Neural progenitor cell (in vitro differentiated cells): ENCODE measurements around the gene EPN1. TPM values are rescaled to one million over a fixed set of nuclear protein-coding genes. Genes with fewer than 3 reads are reported as not detected.
"Not testable (repeated sequence)": the region's sequence is repeated elsewhere in the genome, so short reads cannot be mapped to it uniquely, and the experiment has no call there.

Experiments
- DNase-seq: peaks from one replicate; pipeline ENCODE4 v3.0.0-alpha.2; 2016; ENCODE audit warnings: low spot score
- H2AFZ ChIP-seq: fragments of 200-600 bp; sonication (generic); replicated peaks from 2 replicates; pipeline ENCODE4 v1.6.1; 2016; ENCODE audit warnings: antibody characterized with exemption
- H3F3A ChIP-seq: fragments of 200-600 bp; sonication (generic); 2 replicates; pipeline ENCODE4 v1.6.1; 2016; ENCODE audit warnings: antibody characterized with exemption, low read depth
- H3K27ac ChIP-seq: fragments of 200-600 bp; sonication (generic); 2 replicates; pipeline ENCODE4 v1.5.1; 2016; ENCODE audit warnings: mild to moderate bottlenecking
- H3K27me3 ChIP-seq: fragments of 200-600 bp; sonication (generic); 2 replicates; pipeline ENCODE4 v1.6.1; 2016; ENCODE audit warnings: mild to moderate bottlenecking, moderate library complexity
- H3K36me3 ChIP-seq: fragments of 200-600 bp; sonication (generic); 2 replicates; pipeline ENCODE4 v1.5.1; 2016
- H3K4me1 ChIP-seq: fragments of 200-600 bp; sonication (generic); 2 replicates; pipeline ENCODE4 v1.6.1; 2016; ENCODE audit warnings: mixed run types
- H3K4me2 ChIP-seq: fragments of 200-600 bp; sonication (generic); 2 replicates; pipeline ENCODE4 v1.6.1; 2016
- H3K4me3 ChIP-seq: fragments of 200-600 bp; sonication (generic); 2 replicates; pipeline ENCODE4 v1.5.1; 2016
- H3K79me2 ChIP-seq: fragments of 200-600 bp; sonication (generic); 2 replicates; pipeline ENCODE4 v1.6.1; 2016; ENCODE audit warnings: low read depth
- H3K9ac ChIP-seq: fragments of 200-600 bp; sonication (generic); 2 replicates; pipeline ENCODE4 v1.6.1; 2016
- H3K9me3 ChIP-seq: fragments of 200-600 bp; sonication (generic); 2 replicates; pipeline ENCODE4 v1.5.1; 2016; ENCODE audit warnings: low read depth
- H4K20me1 ChIP-seq: fragments of 200-600 bp; sonication (generic); 2 replicates; pipeline ENCODE4 v1.6.1; 2016; ENCODE audit warnings: low read depth
- H3K27ac Mint-ChIP-seq: 3 replicates; pipeline ENCODE4 v1.8.0; 2021; ENCODE audit warnings: mixed read lengths
- H3K27me3 Mint-ChIP-seq: 2 replicates; pipeline ENCODE4 v1.8.0; 2022; ENCODE audit warnings: low read depth, mild to moderate bottlenecking, inconsistent platforms, moderate library complexity, mixed read lengths; ENCODE audit not compliant: insufficient read depth
- H3K36me3 Mint-ChIP-seq: 3 replicates; pipeline ENCODE4 v1.8.0; 2021; ENCODE audit warnings: mixed read lengths
- H3K4me1 Mint-ChIP-seq: 3 replicates; pipeline ENCODE4 v1.8.0; 2021; ENCODE audit warnings: mixed read lengths
- H3K4me3 Mint-ChIP-seq: 3 replicates; pipeline ENCODE4 v1.8.0; 2021; ENCODE audit warnings: mild to moderate bottlenecking, moderate library complexity, mixed read lengths
- H3K9me3 Mint-ChIP-seq: 3 replicates; pipeline ENCODE4 v1.8.0; 2020; ENCODE audit warnings: mixed read lengths
- EZH2 ChIP-seq: fragments of 200-600 bp; sonication (generic); IDR thresholded peaks from 2 replicates; pipeline ENCODE4 v1.6.1; 2017; ENCODE audit warnings: antibody characterized with exemption, mild to moderate bottlenecking, moderate library complexity
- EZH2phosphoT487 ChIP-seq: fragments of 200-600 bp; sonication (generic); IDR thresholded peaks from 2 replicates; pipeline ENCODE4 v1.6.1; 2017; ENCODE audit warnings: antibody characterized with exemption
- total RNA-seq: library from RNA; depleted of rRNA; stranded (reverse); fragments of >200 nt; gene quantifications from 2 replicates; pipeline ENCODE4 v1.2.3, GENCODE V29; 2015; ENCODE audit warnings: low replicate concordance
- TF ChIP-seq, protein P1 (sequence below): fragments of 200-600 bp; sonication (generic); IDR thresholded peaks from 2 replicates; pipeline ENCODE4 v1.5.1; 2017; ENCODE audit warnings: antibody characterized with exemption, mild to moderate bottlenecking

The EPN1 gene
- total RNA-seq, 1 donor from 2014 or later, result 16.1 TPM

DNA sequence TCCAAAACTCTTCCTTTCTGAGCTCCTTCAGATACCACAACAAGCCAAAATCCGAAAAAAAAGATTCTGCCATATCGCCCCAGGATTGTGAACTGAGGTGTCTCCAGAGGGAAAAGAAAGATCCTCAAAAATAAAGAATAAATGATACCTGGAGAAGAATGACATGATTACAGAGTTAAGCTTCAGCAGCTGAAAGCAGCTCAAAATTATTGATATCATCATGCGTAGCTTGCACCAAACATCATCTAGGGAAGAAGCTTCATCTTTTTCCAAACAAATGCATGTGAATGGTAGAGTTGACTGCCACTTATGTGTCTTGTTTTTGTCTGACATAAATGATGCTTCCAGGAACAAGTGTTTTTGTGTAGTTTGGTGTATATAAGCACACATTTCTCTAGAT, 63.3 kb downstream of the EPN1 start, which contains the start of gene NLRP9:
Gene NLRP9 (minus strand): TSS at position 101 of the 400 bp plus-strand sequence. CDS start 28 bp downstream, at position 73.
- Histone ChIP-seq H3K79me2 (no peaks in the 10 kb centered on the region), H3K27ac (no peak within 1 kb of the TSS), H3K4me2 (no peak within 1 kb of the TSS), H2AFZ (no peak within 1 kb of the TSS), H3K4me3 (no peak within 1 kb of the TSS), H3K4me1 (no peaks in the 10 kb centered on the region), H3K27me3 (no peaks in the 10 kb centered on the region), H4K20me1 (no peaks in the 10 kb centered on the region), H3F3A (no peaks in the 10 kb centered on the region), H3K9ac (no peak within 1 kb of the TSS), H3K9me3 (peaks cover 3% of the 10 kb centered on the region), H3K36me3 (no peaks in the 10 kb centered on the region)
- Mint-ChIP-seq H3K27ac (no peak within 1 kb of the TSS), H3K27me3 (peaks cover 4% of the 10 kb centered on the region), H3K36me3 (no peaks in the 10 kb centered on the region), H3K9me3 (peaks cover 3% of the 10 kb centered on the region), H3K4me1 (no peaks in the 10 kb centered on the region), H3K4me3 (no peak within 1 kb of the TSS)
- TF ChIP-seq, protein P1, sequence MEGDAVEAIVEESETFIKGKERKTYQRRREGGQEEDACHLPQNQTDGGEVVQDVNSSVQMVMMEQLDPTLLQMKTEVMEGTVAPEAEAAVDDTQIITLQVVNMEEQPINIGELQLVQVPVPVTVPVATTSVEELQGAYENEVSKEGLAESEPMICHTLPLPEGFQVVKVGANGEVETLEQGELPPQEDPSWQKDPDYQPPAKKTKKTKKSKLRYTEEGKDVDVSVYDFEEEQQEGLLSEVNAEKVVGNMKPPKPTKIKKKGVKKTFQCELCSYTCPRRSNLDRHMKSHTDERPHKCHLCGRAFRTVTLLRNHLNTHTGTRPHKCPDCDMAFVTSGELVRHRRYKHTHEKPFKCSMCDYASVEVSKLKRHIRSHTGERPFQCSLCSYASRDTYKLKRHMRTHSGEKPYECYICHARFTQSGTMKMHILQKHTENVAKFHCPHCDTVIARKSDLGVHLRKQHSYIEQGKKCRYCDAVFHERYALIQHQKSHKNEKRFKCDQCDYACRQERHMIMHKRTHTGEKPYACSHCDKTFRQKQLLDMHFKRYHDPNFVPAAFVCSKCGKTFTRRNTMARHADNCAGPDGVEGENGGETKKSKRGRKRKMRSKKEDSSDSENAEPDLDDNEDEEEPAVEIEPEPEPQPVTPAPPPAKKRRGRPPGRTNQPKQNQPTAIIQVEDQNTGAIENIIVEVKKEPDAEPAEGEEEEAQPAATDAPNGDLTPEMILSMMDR, result no peak
- no peak for TF ChIP-seq EZH2phosphoT487
- TF ChIP-seq EZH2, result no peak
- DNase-seq, result no peak

DNA sequence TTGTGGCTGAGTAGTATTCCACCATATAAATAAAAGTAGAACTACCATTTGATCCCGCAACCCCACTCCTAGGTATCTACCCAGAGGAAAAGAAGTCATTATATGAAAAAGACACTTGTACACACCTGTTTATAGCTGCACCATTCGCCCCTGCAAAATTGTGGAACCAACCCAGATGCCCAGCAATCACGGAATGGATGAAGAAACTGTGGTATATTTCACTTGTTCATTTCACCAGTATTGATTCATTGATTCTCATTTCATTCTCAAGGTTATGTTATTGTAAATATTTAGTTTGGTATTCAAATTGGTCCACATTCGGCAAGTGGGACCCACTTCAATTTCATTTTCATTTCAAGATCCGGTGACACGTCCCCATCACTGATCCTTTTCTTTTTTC, 75.7 kb downstream of the EPN1 start:
- H3K27me3 Mint-ChIP-seq, result peaks cover 2% of the 10 kb centered on the region
- no peaks in the 10 kb centered on the region for H3K4me1 Mint-ChIP-seq

DNA sequence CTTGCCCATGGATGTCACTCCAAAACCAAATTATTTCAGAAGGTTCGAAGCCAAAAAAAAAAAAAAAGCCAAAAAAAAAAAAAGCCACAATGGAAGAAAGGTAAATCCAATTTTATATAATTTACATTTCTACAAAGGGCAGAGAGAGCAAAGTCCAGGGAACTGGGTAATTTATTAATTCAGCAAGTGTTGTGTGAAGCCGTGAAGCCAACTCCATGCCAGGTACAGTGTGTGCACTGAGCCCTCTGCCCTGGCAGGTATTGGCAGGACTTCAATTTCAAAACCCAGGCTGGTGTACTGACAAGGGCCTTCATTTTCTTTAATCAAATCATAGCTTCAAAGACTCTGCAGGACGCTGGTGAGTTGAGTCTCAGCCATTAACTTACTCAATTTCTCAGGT, 78.4 kb downstream of the EPN1 start:
- no peaks in the 10 kb centered on the region for H3K36me3 ChIP-seq
- H3K9me3 ChIP-seq, result peaks cover 5% of the 10 kb centered on the region
- H3K4me2 ChIP-seq, result no peak overlapping the region
- H4K20me1 ChIP-seq, result no peaks in the 10 kb centered on the region
- H3K4me3 Mint-ChIP-seq, result no peak overlapping the region
- no peaks in the 10 kb centered on the region for H3K4me1 Mint-ChIP-seq
- no peaks in the 10 kb centered on the region for H3K27me3 ChIP-seq
- H3K27ac Mint-ChIP-seq, result no peak overlapping the region
- no peak for DNase-seq
- H3K4me3 ChIP-seq, result no peak overlapping the region
- peaks cover 2% of the 10 kb centered on the region for H3K27me3 Mint-ChIP-seq
- H3K79me2 ChIP-seq, result no peaks in the 10 kb centered on the region
- H3K4me1 ChIP-seq, result no peaks in the 10 kb centered on the region
- H3K36me3 Mint-ChIP-seq, result no peaks in the 10 kb centered on the region
- H3F3A ChIP-seq, result no peaks in the 10 kb centered on the region
- peaks cover 7% of the 10 kb centered on the region for H3K9me3 Mint-ChIP-seq
- no peak overlapping the region for H3K9ac ChIP-seq
- no peak for TF ChIP-seq EZH2phosphoT487
- TF ChIP-seq, protein P1, result no peak
- TF ChIP-seq EZH2, result no peak
- no peak overlapping the region for H2AFZ ChIP-seq
- no peak overlapping the region for H3K27ac ChIP-seq

More for the DNA sequence above, 75.7 kb downstream of the EPN1 start:
- H3K4me3 Mint-ChIP-seq, result no peak overlapping the region
- Histone ChIP-seq H3K27me3 (no peaks in the 10 kb centered on the region), H3K4me3 (no peak overlapping the region), H3F3A (no peaks in the 10 kb centered on the region), H3K4me2 (no peak overlapping the region), H3K79me2 (no peaks in the 10 kb centered on the region), H4K20me1 (no peaks in the 10 kb centered on the region), H3K9me3 (peaks cover 5% of the 10 kb centered on the region), H3K36me3 (no peaks in the 10 kb centered on the region), H3K9ac (no peak overlapping the region), H3K27ac (no peak overlapping the region), H2AFZ (no peak overlapping the region), H3K4me1 (no peaks in the 10 kb centered on the region)
- no peak for DNase-seq
- TF ChIP-seq EZH2phosphoT487 (no peak), EZH2 (no peak)
- TF ChIP-seq, protein P1, result no peak
- H3K36me3 Mint-ChIP-seq, result no peaks in the 10 kb centered on the region
- peaks cover 7% of the 10 kb centered on the region for H3K9me3 Mint-ChIP-seq
- no peak overlapping the region for H3K27ac Mint-ChIP-seq

DNA sequence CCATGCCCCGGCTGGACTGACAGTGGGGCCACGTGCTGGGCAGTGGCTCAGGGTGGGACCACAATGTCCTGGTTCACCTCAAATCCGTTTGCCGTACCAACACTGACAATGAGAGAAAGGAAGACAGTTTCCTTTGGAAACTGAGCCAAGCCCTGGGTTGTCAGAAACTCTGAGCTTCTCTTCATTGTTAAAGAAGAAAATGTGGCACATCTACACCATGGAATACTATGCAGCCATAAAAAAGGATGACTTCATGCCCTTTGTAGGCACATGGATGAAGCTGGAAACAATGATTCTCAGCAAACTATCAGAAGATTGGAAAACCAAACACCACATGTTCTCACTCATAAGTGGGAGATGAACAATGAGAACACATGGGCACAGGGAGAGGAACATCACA, 81.8 kb downstream of the EPN1 start:
- not testable (repeated sequence) for H3K27ac Mint-ChIP-seq, H3K4me1 Mint-ChIP-seq, H2AFZ ChIP-seq, H3K27me3 ChIP-seq, H3F3A ChIP-seq, H3K9me3 Mint-ChIP-seq, H3K4me3 ChIP-seq, DNase-seq, H3K4me3 Mint-ChIP-seq, H3K27me3 Mint-ChIP-seq, H3K36me3 ChIP-seq, H3K36me3 Mint-ChIP-seq, H3K4me1 ChIP-seq, H3K9me3 ChIP-seq, H3K9ac ChIP-seq, H3K27ac ChIP-seq, H3K4me2 ChIP-seq, H3K79me2 ChIP-seq, H4K20me1 ChIP-seq

DNA sequence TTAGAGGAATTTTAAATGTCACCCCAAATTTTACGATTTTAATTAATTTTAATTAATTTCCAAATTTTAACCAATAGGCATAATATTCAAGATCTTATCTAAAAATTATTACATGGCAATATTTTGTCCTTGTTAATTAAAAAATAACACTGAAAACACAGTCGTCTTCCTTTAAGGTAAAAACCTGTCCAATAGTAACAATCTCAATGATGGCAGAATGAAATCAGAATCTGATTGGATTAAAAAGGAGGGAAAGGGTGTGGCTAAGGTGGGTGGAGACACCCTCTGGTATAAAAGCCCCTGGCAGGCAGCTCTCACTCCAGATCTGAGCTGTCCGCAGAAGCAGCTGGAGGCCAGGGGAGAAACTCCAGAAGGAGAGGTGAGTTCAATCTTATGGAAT, 83.8 kb downstream of the EPN1 start, which contains the start of gene RFPL4A:
Gene RFPL4A (plus strand): TSS at position 301 of the 400 bp plus-strand sequence. CDS start 2,704 bp downstream, outside the sequence.
- H3K4me3 Mint-ChIP-seq, H3K27me3 Mint-ChIP-seq, DNase-seq, H3K9ac ChIP-seq, H4K20me1 ChIP-seq, H3K4me1 Mint-ChIP-seq, H3K36me3 Mint-ChIP-seq, H3K4me2 ChIP-seq, H2AFZ ChIP-seq, H3K4me1 ChIP-seq, H3K27ac ChIP-seq, H3K27me3 ChIP-seq, H3F3A ChIP-seq, H3K36me3 ChIP-seq, H3K9me3 ChIP-seq, H3K79me2 ChIP-seq, H3K9me3 Mint-ChIP-seq, H3K27ac Mint-ChIP-seq, H3K4me3 ChIP-seq: not testable (repeated sequence)
